Panc1 (cell line): ENCODE results near the gene SLIT3.

Experiments used
- SIN3A ChIP-seq: IDR thresholded peaks from 2 replicates; pipeline ENCODE4 v1.6.1; 2012; ENCODE audit warnings: low read depth, mild to moderate bottlenecking, low read length, moderate library complexity, borderline replicate concordance; ENCODE audit not compliant: insufficient read depth
- TF ChIP-seq, protein P1 (sequence below): fragments of 450-650 bp; IDR thresholded peaks from 2 replicates; pipeline ENCODE4 v1.5.1; 2017; ENCODE audit warnings: mild to moderate bottlenecking
- TF ChIP-seq, protein P2 (sequence below), 2 experiments: IDR thresholded peaks; 2 replicates each; pipeline ENCODE4 v1.6.1; 2011 to 2012; ENCODE audit warnings: low read depth in 2 of 2, control low read depth in 1 of 2, low read length in 1 of 2, mild to moderate bottlenecking in 1 of 2, moderate library complexity in 1 of 2; ENCODE audit not compliant: insufficient read depth in 1 of 2

DNA sequence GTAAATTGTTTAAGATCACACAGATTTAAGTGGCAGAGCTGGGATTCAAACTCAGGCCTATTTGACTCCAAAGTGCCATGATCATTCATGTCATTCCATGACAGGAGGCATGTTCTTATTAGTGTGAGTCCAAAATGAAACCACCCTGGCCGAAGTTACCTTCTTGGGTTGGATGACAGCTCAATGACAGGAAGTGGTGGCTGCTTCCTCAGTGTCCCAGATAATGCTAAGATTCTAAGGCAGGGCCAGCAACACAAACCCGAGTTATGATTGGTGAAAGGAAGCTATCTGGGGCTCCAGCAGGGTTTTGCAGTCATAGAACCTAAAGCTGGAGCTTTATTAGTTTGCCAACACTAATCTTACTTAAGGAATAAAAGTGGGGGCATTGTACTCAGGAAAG lies 340.4 kb downstream of the SLIT3 start:
- TF ChIP-seq, protein P1, sequence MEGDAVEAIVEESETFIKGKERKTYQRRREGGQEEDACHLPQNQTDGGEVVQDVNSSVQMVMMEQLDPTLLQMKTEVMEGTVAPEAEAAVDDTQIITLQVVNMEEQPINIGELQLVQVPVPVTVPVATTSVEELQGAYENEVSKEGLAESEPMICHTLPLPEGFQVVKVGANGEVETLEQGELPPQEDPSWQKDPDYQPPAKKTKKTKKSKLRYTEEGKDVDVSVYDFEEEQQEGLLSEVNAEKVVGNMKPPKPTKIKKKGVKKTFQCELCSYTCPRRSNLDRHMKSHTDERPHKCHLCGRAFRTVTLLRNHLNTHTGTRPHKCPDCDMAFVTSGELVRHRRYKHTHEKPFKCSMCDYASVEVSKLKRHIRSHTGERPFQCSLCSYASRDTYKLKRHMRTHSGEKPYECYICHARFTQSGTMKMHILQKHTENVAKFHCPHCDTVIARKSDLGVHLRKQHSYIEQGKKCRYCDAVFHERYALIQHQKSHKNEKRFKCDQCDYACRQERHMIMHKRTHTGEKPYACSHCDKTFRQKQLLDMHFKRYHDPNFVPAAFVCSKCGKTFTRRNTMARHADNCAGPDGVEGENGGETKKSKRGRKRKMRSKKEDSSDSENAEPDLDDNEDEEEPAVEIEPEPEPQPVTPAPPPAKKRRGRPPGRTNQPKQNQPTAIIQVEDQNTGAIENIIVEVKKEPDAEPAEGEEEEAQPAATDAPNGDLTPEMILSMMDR: no peak
- TF ChIP-seq SIN3A: no peak
- TF ChIP-seq, protein P2, sequence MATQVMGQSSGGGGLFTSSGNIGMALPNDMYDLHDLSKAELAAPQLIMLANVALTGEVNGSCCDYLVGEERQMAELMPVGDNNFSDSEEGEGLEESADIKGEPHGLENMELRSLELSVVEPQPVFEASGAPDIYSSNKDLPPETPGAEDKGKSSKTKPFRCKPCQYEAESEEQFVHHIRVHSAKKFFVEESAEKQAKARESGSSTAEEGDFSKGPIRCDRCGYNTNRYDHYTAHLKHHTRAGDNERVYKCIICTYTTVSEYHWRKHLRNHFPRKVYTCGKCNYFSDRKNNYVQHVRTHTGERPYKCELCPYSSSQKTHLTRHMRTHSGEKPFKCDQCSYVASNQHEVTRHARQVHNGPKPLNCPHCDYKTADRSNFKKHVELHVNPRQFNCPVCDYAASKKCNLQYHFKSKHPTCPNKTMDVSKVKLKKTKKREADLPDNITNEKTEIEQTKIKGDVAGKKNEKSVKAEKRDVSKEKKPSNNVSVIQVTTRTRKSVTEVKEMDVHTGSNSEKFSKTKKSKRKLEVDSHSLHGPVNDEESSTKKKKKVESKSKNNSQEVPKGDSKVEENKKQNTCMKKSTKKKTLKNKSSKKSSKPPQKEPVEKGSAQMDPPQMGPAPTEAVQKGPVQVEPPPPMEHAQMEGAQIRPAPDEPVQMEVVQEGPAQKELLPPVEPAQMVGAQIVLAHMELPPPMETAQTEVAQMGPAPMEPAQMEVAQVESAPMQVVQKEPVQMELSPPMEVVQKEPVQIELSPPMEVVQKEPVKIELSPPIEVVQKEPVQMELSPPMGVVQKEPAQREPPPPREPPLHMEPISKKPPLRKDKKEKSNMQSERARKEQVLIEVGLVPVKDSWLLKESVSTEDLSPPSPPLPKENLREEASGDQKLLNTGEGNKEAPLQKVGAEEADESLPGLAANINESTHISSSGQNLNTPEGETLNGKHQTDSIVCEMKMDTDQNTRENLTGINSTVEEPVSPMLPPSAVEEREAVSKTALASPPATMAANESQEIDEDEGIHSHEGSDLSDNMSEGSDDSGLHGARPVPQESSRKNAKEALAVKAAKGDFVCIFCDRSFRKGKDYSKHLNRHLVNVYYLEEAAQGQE (IDR thresholded peaks at IDR 0.05; ENCODE audit: insufficient read depth in 1 of 2, low read depth in 2 of 2, low read length in 1 of 2): no peak
